Endothelial cell of umbilical vein (primary cell): ENCODE measurements around the gene TAS1R3. TPM values are rescaled to one million over a fixed set of nuclear protein-coding genes. Genes with fewer than 3 reads are reported as not detected.

Experiments
- BruUV-seq: library from RNA; stranded (reverse); fragments of 400-500 nt; replicated peaks from 2 replicates; lab custom pipeline; 2021; lab: Mats Ljungman, UMichigan
- CTCF ChIA-PET: fragments of 300-600, 350-600 bp; sonication (Branson Sonifier 250); formaldehyde crosslinking; loops from one replicate; lab custom pipeline; 2021; ENCODE audit warnings: antibody characterized with exemption, inconsistent platforms; lab: Charles Lee
- POLR2A ChIA-PET: fragments of 300-600, 350-600 bp; sonication (Branson Sonifier 250); formaldehyde crosslinking; loops from one replicate; lab custom pipeline; 2021; ENCODE audit warnings: antibody characterized with exemption, inconsistent platforms; lab: Charles Lee
- DNase-seq: peaks from one replicate; pipeline ENCODE4 v3.0.0-alpha.2; 2011; ENCODE audit warnings: low read depth, low spot score
- FAIRE-seq: peaks from 2 replicates; lab custom pipeline; 2011; peaks lifted over from hg19 to GRCh38; lab: Jason Lieb, UNC
- H2AFZ ChIP-seq: 2 replicates; pipeline ENCODE4 v1.6.0; 2012; ENCODE audit warnings: low read depth, low read length, control low read depth, inconsistent platforms
- H3K27ac ChIP-seq: 2 replicates; pipeline ENCODE4 v1.5.1; 2011; ENCODE audit warnings: low read depth, mild to moderate bottlenecking, control low read depth, low read length, moderate library complexity; ENCODE audit not compliant: insufficient read depth
- H3K27me3 ChIP-seq, 2 experiments: 2 replicates each; pipeline versions ENCODE4 v1.6.0 to v1.6.1; 2011; ENCODE audit warnings: low read length in 2 of 2, mixed read lengths in 1 of 2; ENCODE audit not compliant: control insufficient read depth in 2 of 2, insufficient read depth in 2 of 2
- H3K36me3 ChIP-seq, 2 experiments: 2 replicates in 1 of 2; 3 replicates in 1 of 2; pipeline ENCODE4 v1.5.1; 2011; ENCODE audit warnings: low read length in 2 of 2, mild to moderate bottlenecking in 1 of 2, moderate library complexity in 1 of 2; ENCODE audit not compliant: control insufficient read depth in 2 of 2, insufficient read depth in 2 of 2; ENCODE audit errors: extremely low read depth in 1 of 2
- H3K4me1 ChIP-seq: 3 replicates; pipeline ENCODE4 v1.5.1; 2011; ENCODE audit warnings: mild to moderate bottlenecking, low read length; ENCODE audit not compliant: control insufficient read depth, insufficient read depth; ENCODE audit errors: extremely low read depth
- H3K4me2 ChIP-seq: 2 replicates; pipeline ENCODE4 v1.6.1; 2011; ENCODE audit warnings: low read length, control low read depth, mixed read lengths; ENCODE audit not compliant: insufficient read depth
- H3K4me3 ChIP-seq, 3 experiments: fragments of 200-600 bp in 1 of 3; sonication (generic), shearing (Covaris generic) in 1 of 3; replicated peaks in 1 of 3; 2 replicates each; pipeline ENCODE4 v1.5.1; 2011 to 2016; ENCODE audit warnings: control low read depth in 3 of 3, low read length in 3 of 3, mild to moderate bottlenecking in 2 of 3, inconsistent platforms in 1 of 3, low read depth in 1 of 3, moderate library complexity in 1 of 3; ENCODE audit not compliant: insufficient read depth in 1 of 3
- H3K79me2 ChIP-seq: 2 replicates; pipeline ENCODE4 v1.6.0; 2012; ENCODE audit warnings: low read length, inconsistent platforms; ENCODE audit not compliant: control insufficient read depth, insufficient read depth
- H3K9ac ChIP-seq: replicated peaks from 2 replicates; pipeline ENCODE3; 2011; ENCODE audit warnings: low read length, control low read depth; ENCODE audit not compliant: insufficient read depth; ENCODE audit errors: extremely low read depth
- H3K9me1 ChIP-seq: replicated peaks from 3 replicates; pipeline ENCODE4 v1.6.0; 2011; ENCODE audit warnings: mild to moderate bottlenecking, low read length; ENCODE audit not compliant: control insufficient read depth, insufficient read depth; ENCODE audit errors: extremely low read depth
- H3K9me3 ChIP-seq: replicated peaks from 2 replicates; pipeline ENCODE4 v1.5.1; 2012; ENCODE audit warnings: low read length, inconsistent platforms; ENCODE audit not compliant: control insufficient read depth, insufficient read depth
- H4K20me1 ChIP-seq: replicated peaks from 2 replicates; pipeline ENCODE3; 2011; ENCODE audit warnings: mild to moderate bottlenecking, low read length; ENCODE audit not compliant: control insufficient read depth, insufficient read depth; ENCODE audit errors: extremely low read depth
- EZH2 ChIP-seq: IDR thresholded peaks from 2 replicates; pipeline ENCODE4 v1.6.1; 2012; ENCODE audit warnings: borderline replicate concordance, low read depth, mild to moderate bottlenecking, moderate library complexity, low read length, inconsistent platforms; ENCODE audit not compliant: severe bottlenecking
- FOS ChIP-seq: IDR thresholded peaks from 2 replicates; pipeline ENCODE4 v1.6.1; 2011; ENCODE audit warnings: mild to moderate bottlenecking, low read length, moderate library complexity, borderline replicate concordance; ENCODE audit not compliant: insufficient read depth
- GATA2 ChIP-seq: IDR thresholded peaks from 2 replicates; pipeline ENCODE4 v1.7.0; 2011; ENCODE audit warnings: low read depth, mild to moderate bottlenecking, moderate library complexity, mixed read lengths, low read length; ENCODE audit not compliant: insufficient read length, insufficient read depth
- JUN ChIP-seq: IDR thresholded peaks from 2 replicates; pipeline ENCODE4 v1.6.1; 2011; ENCODE audit warnings: borderline replicate concordance, low read depth; ENCODE audit not compliant: insufficient read length, insufficient read depth
- MYC ChIP-seq: IDR thresholded peaks from one replicate; pipeline ENCODE4 v1.6.1; 2011; ENCODE audit warnings: mild to moderate bottlenecking, low read depth, low read length
- POLR2A ChIP-seq: IDR thresholded peaks from 2 replicates; pipeline ENCODE4 v1.6.1; 2012; ENCODE audit warnings: low read depth, mild to moderate bottlenecking, control low read depth, low read length
- POLR2AphosphoS5 ChIP-seq: IDR thresholded peaks from 2 replicates; pipeline ENCODE4 v1.6.1; 2012; ENCODE audit warnings: low read depth, mild to moderate bottlenecking, control low read depth, low read length, moderate library complexity; ENCODE audit not compliant: insufficient read depth
- dilution Hi-C: fragments of 300-500 bp; cut with MboI; formaldehyde crosslinking; loops from one replicate; pipeline ENCODE4 v1.15.0; 2019; ENCODE audit warnings: low sequenced_read_pairs; ENCODE audit not compliant: extremely low pct_ligation_motif_present
- intact Hi-C: fragments of 100-400 bp; cut with micrococcal nuclease; formaldehyde crosslinking; loops from one replicate; pipeline ENCODE4 v1.10.0; 2022
- polyA plus RNA-seq, 4 experiments: library from polyadenylated mRNA; depleted of rRNA in 3 of 4; stranded (reverse) in 3 of 4; unstranded in 1 of 4; fragments of >200 nt; gene quantifications; 2 replicates each; pipeline versions ENCODE4 v1.2.1 to v1.2.3, GENCODE V29; 2011 to 2012; ENCODE audit warnings: missing spikeins in 1 of 4
- total RNA-seq: library from RNA; stranded (reverse); gene quantifications from 2 replicates; pipeline ENCODE4 v1.2.3, GENCODE V29; 2021
- TF ChIP-seq, protein P1 (sequence below), 2 donors: IDR thresholded peaks; 1 replicate in 1 of 2; 2 replicates in 1 of 2; pipeline ENCODE4 v1.5.1; 2011; ENCODE audit warnings: low read length in 2 of 2, mild to moderate bottlenecking in 2 of 2, moderate library complexity in 2 of 2, control low read depth in 1 of 2, inconsistent platforms in 1 of 2, low read depth in 1 of 2; ENCODE audit not compliant: insufficient read depth in 1 of 2; ENCODE audit errors: extremely low read depth in 1 of 2
- TF ChIP-seq, protein P2 (sequence below): IDR thresholded peaks from 2 replicates; pipeline ENCODE4 v1.6.1; 2011; ENCODE audit not compliant: insufficient read depth, insufficient read length

TAS1R3 gene
- total and polyA plus RNA-seq, 2 donors (not counting 3 experiments of a cell fraction or from before 2014, with no cell fraction given) = 0.26 to 0.38 TPM

DNA sequence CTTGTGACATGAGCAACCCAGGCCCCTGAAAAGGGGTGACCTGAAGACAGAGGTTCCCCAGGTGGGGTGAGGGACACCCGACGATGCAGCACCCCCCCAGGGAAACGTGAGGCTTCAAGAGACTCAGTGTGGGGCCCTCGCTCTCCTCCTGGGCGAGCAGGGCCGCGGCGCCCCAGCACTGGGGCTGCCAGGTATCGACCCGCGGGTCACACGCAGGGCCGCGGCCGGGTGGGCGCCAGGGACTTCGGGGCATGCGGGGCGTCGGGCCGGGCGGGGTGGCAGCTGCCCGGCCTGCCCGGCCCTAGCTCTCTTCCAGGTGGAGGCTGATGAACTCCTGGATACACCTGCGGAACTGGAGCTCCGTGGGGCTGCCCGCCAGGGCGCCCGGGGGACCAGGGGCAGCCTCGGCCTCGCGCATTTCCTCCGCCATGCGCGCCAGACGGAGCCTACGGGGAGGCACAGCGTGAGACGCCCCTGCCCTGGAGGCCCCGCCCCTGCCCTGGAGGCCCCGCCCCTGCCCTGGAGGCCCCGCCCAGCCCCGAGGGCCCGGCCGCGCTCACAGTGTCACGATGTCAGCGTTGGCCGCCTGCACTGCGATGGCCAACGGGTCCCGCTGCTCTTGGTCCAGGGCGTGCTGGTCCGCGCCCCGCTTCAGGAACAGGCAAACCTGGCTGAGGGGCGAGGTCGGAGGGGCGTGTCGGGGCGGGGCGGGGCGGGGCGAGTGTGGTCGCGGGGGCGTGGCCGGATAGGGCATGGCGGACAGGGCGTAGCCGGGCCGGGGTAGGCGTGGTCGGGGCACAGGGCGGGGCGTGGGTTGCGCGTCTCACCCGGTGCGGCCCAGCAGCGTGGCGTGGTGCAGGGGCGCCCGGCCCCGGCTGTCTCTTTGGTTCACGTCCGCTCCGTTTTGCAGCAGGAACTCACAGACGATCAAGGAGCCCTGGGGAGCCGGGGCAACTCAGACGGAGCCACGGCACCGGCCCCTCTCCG lies 37.5 kb upstream of the TAS1R3 start:
- intact Hi-C loops = no loop called here

More for the DNA sequence above, 37.5 kb upstream of the TAS1R3 start:
- dilution Hi-C loops = no loop called here
- Histone ChIP-seq H3K4me1 (no peaks in the 10 kb centered on the region), H3K4me2 (no peak overlapping the region), H3K9me3 (no peaks in the 10 kb centered on the region), H4K20me1 (no peaks in the 10 kb centered on the region), H3K79me2 (no peaks in the 10 kb centered on the region), H3K36me3 (no peaks in the 10 kb centered on the region), H2AFZ (no peak overlapping the region), H3K27ac (no peak overlapping the region), H3K27me3 (no peaks in the 10 kb centered on the region), H3K9ac (no peak overlapping the region), H3K4me3 (no peak overlapping the region), H3K9me1 (no peaks in the 10 kb centered on the region)
- no TSS peak for BruUV-seq
- no peak for FAIRE-seq
- CTCF ChIA-PET = interaction anchor here (0.6 to 5.5 kb wide), 2 partner anchors 174 to 309 kb away, joined by 3 to 286 read pairs; no protein-coding TSS in a partner anchor
- POLR2A ChIA-PET = no interaction called here
- TF ChIP-seq MYC = no peak
- TF ChIP-seq POLR2AphosphoS5 = no peak
- TF ChIP-seq, protein P1, sequence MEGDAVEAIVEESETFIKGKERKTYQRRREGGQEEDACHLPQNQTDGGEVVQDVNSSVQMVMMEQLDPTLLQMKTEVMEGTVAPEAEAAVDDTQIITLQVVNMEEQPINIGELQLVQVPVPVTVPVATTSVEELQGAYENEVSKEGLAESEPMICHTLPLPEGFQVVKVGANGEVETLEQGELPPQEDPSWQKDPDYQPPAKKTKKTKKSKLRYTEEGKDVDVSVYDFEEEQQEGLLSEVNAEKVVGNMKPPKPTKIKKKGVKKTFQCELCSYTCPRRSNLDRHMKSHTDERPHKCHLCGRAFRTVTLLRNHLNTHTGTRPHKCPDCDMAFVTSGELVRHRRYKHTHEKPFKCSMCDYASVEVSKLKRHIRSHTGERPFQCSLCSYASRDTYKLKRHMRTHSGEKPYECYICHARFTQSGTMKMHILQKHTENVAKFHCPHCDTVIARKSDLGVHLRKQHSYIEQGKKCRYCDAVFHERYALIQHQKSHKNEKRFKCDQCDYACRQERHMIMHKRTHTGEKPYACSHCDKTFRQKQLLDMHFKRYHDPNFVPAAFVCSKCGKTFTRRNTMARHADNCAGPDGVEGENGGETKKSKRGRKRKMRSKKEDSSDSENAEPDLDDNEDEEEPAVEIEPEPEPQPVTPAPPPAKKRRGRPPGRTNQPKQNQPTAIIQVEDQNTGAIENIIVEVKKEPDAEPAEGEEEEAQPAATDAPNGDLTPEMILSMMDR (IDR thresholded peaks at IDR 0.05; ENCODE audit: extremely low read depth in 1 of 2, insufficient read depth in 1 of 2, low read depth in 1 of 2, low read length in 2 of 2) = no peak
- TF ChIP-seq EZH2 = no peak
- TF ChIP-seq JUN = no peak
- TF ChIP-seq FOS = no peak
- TF ChIP-seq GATA2 = no peak
- TF ChIP-seq POLR2A = no peak
- TF ChIP-seq, protein P2, sequence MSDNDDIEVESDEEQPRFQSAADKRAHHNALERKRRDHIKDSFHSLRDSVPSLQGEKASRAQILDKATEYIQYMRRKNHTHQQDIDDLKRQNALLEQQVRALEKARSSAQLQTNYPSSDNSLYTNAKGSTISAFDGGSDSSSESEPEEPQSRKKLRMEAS = no peak
- DNase-seq = no peak
